Neuronal stem cell (in vitro differentiated cells): ENCODE measurements around the gene EBF4.

Experiments used
- DNase-seq: peaks from one replicate; pipeline ENCODE4 v3.0.0-alpha.2; 2013; ENCODE audit warnings: low spot score
- H2AFZ ChIP-seq: one replicate; pipeline ENCODE4 v1.6.1; 2013; ENCODE audit warnings: mild to moderate bottlenecking, low read length, inconsistent platforms
- H2AK5ac ChIP-seq: 2 replicates; pipeline ENCODE4 v1.6.1; 2013; ENCODE audit warnings: low read depth, mild to moderate bottlenecking, inconsistent platforms, low read length, moderate library complexity, mixed read lengths
- H2BK120ac ChIP-seq: 2 replicates; pipeline ENCODE4 v1.6.1; 2013; ENCODE audit warnings: low read depth, mild to moderate bottlenecking, inconsistent platforms, low read length, moderate library complexity, mixed read lengths
- H2BK12ac ChIP-seq: one replicate; pipeline ENCODE4 v1.6.1; 2013; ENCODE audit warnings: low read length, inconsistent platforms
- H2BK15ac ChIP-seq: 2 replicates; pipeline ENCODE4 v1.6.1; 2013; ENCODE audit warnings: mild to moderate bottlenecking, low read length, inconsistent platforms, mixed read lengths
- H2BK5ac ChIP-seq: one replicate; pipeline ENCODE4 v1.6.1; 2013; ENCODE audit warnings: inconsistent platforms, mild to moderate bottlenecking, low read length, moderate library complexity
- H3K14ac ChIP-seq: one replicate; pipeline ENCODE4 v1.6.1; 2013; ENCODE audit warnings: low read length, inconsistent platforms
- H3K18ac ChIP-seq: 2 replicates; pipeline ENCODE4 v1.6.1; 2013; ENCODE audit warnings: low read length, inconsistent platforms
- H3K23ac ChIP-seq: 2 replicates; pipeline ENCODE4 v1.6.1; 2013; ENCODE audit warnings: low read depth, mild to moderate bottlenecking, mixed read lengths, low read length, inconsistent platforms; ENCODE audit not compliant: poor library complexity
- H3K27ac ChIP-seq: replicated peaks from 3 replicates; pipeline ENCODE4 v1.5.1; 2013; ENCODE audit warnings: low read length, inconsistent platforms
- H3K27me3 ChIP-seq, 3 experiments: 2 replicates each; pipeline ENCODE4 v1.6.1; 2013; ENCODE audit warnings: low read length in 3 of 3, mild to moderate bottlenecking in 2 of 3, inconsistent platforms in 1 of 3, low read depth in 1 of 3, mixed read lengths in 1 of 3, moderate library complexity in 1 of 3; ENCODE audit not compliant: control insufficient read depth in 3 of 3, insufficient read depth in 3 of 3
- H3K36me3 ChIP-seq, 2 donors: replicated peaks in 1 of 2; 2 replicates each; pipeline ENCODE4 v1.6.1; 2013; ENCODE audit warnings: low read length in 2 of 2; ENCODE audit not compliant: control insufficient read depth in 2 of 2, insufficient read depth in 2 of 2
- H3K4ac ChIP-seq: 2 replicates; pipeline ENCODE4 v1.6.1; 2013; ENCODE audit warnings: inconsistent platforms, mild to moderate bottlenecking, low read length, moderate library complexity
- H3K4me1 ChIP-seq, 2 donors: 1 replicate in 1 of 2; 2 replicates in 1 of 2; pipeline ENCODE4 v1.6.1; 2013; ENCODE audit warnings: low read length in 2 of 2, low read depth in 1 of 2; ENCODE audit not compliant: control insufficient read depth in 2 of 2, insufficient read depth in 1 of 2
- H3K4me2 ChIP-seq: one replicate; pipeline ENCODE4 v1.6.1; 2013; ENCODE audit warnings: mild to moderate bottlenecking, low read length, inconsistent platforms; ENCODE audit not compliant: insufficient read depth, poor library complexity, severe bottlenecking
- H3K4me3 ChIP-seq, 2 donors: 2 replicates each; pipeline ENCODE4 v1.5.1; 2013; ENCODE audit warnings: low read length in 2 of 2, mild to moderate bottlenecking in 2 of 2, inconsistent platforms in 1 of 2, moderate library complexity in 1 of 2
- H3K79me1 ChIP-seq: one replicate; pipeline ENCODE4 v1.6.1; 2013; ENCODE audit warnings: low read depth, mild to moderate bottlenecking, inconsistent platforms, low read length, moderate library complexity
- H3K9ac ChIP-seq: one replicate; pipeline ENCODE4 v1.6.1; 2013; ENCODE audit warnings: mild to moderate bottlenecking, low read depth, low read length, inconsistent platforms; ENCODE audit not compliant: poor library complexity
- H3K9me3 ChIP-seq, 2 donors: replicated peaks in 1 of 2; 2 replicates each; pipeline versions ENCODE3 to v1.6.1; 2013; ENCODE audit warnings: low read length in 2 of 2, mild to moderate bottlenecking in 2 of 2, inconsistent platforms in 1 of 2, low read depth in 1 of 2, mixed read lengths in 1 of 2, moderate library complexity in 1 of 2; ENCODE audit not compliant: control insufficient read depth in 2 of 2, insufficient read depth in 1 of 2
- H4K8ac ChIP-seq: one replicate; pipeline ENCODE4 v1.6.1; 2013; ENCODE audit warnings: low read depth, mild to moderate bottlenecking, inconsistent platforms, low read length, moderate library complexity
- H4K91ac ChIP-seq: one replicate; pipeline ENCODE4 v1.6.1; 2013; ENCODE audit warnings: low read length, low read depth, mild to moderate bottlenecking, inconsistent platforms; ENCODE audit not compliant: poor library complexity
- WGBS, 2 donors: extraction: QIAGEN DNeasy Blood & Tissue Kit; methylation state at CpG; one replicate each; pipeline ENCODE4 v1.1.7; 2013; ENCODE audit warnings: missing lambda C conversion rate in 2 of 2, mixed read lengths in 1 of 2; ENCODE audit not compliant: insufficient read length in 2 of 2, insufficient replicate concordance in 1 of 2; ENCODE audit errors: extremely low coverage in 2 of 2; 5-methylcytosine and 5-hydroxymethylcytosine counted together

EBF4 gene

GRCh38 chr20:2700913-2701620 lies 8.5 kb downstream of the EBF4 start:
- no CpG with 5 or more reads among the region's 9 CpGs for WGBS, 2 donors

DNA sequence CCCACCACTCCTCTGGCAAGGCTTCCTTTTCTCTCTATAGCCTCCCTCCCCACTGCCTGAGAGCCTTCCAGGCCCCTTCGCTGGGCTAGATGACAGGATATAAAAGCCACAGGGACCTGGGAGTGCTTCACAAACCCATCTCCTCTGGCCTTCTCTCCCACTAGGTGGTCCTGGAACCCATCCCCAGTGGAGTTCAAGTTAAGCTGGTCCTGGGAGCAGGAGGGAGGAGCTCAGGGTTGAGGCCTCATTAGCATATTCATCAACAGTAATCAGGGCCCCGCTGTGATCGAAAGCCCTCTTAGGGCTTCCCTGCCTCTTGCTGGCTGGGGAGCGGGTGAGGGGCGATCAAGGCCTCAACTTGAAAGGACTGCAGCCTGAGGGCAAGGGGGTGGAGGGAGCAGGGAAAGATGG lies 9.1 kb downstream of the EBF4 start:
- Histone ChIP-seq H2BK15ac (no peak overlapping the region), H2AK5ac (no peak overlapping the region), H3K27me3 (peaks cover 0 to 12% (median 9%) of the 10 kb centered on the region in 3 experiments), H3K18ac (no peak overlapping the region), H3K14ac (no peak overlapping the region), H2BK5ac (no peak overlapping the region), H3K4me2 (no peak overlapping the region), H3K4me1 (peaks cover 5 to 6% of the 10 kb centered on the region in 2 donors), H3K9ac (no peak overlapping the region), H3K23ac (no peak overlapping the region), H2BK120ac (no peak overlapping the region), H3K79me1 (no peaks in the 10 kb centered on the region), H4K8ac (no peak overlapping the region), H3K4ac (no peak overlapping the region), H4K91ac (no peak overlapping the region), H2AFZ (no peak overlapping the region), H3K36me3 (no peaks in the 10 kb centered on the region), H2BK12ac (no peak overlapping the region), H3K4me3 (no peak overlapping the region), H3K27ac (no peak overlapping the region), H3K9me3 (peaks cover 0 to 3% of the 10 kb centered on the region in 2 donors)
- no peak for DNase-seq
- no CpG with 5 or more reads among the region's 5 CpGs for WGBS, 2 donors

More at GRCh38 chr20:2700913-2701620, 8.5 kb downstream of the EBF4 start:
- Histone ChIP-seq H3K9ac (no peak overlapping the region), H3K18ac (no peak overlapping the region), H3K9me3 (peaks cover 0 to 2% of the 10 kb centered on the region in 2 donors), H3K4me1 (peaks cover 4 to 5% of the 10 kb centered on the region in 2 donors), H3K27ac (no peak overlapping the region), H3K4me3 (no peak overlapping the region), H2AFZ (no peak overlapping the region), H3K4me2 (no peak overlapping the region), H3K4ac (no peak overlapping the region), H2BK5ac (no peak overlapping the region), H2BK15ac (no peak overlapping the region), H3K27me3 (peaks cover 0 to 16% (median 9%) of the 10 kb centered on the region in 3 experiments), H2AK5ac (no peak overlapping the region), H4K91ac (no peak overlapping the region), H4K8ac (no peak overlapping the region), H3K14ac (no peak overlapping the region), H2BK12ac (no peak overlapping the region), H3K36me3 (no peaks in the 10 kb centered on the region), H3K23ac (no peak overlapping the region), H2BK120ac (no peak overlapping the region), H3K79me1 (no peaks in the 10 kb centered on the region)
- no peak for DNase-seq

GRCh38 chr20:2703716-2704475 lies 11.3 kb downstream of the EBF4 start:
- no peak overlapping the region for H2BK15ac ChIP-seq
- peaks cover 0 to 9% (median 5%) of the 10 kb centered on the region in 3 experiments for H3K27me3 ChIP-seq
- no peak for DNase-seq

More at GRCh38 chr20:2703716-2704475, 11.3 kb downstream of the EBF4 start:
- Histone ChIP-seq H3K4me1 (peaks cover 0 to 22% of the 10 kb centered on the region in 2 donors), H2AFZ (no peak overlapping the region), H3K4me3 (no peak overlapping the region), H3K18ac (no peak overlapping the region), H2BK12ac (no peak overlapping the region), H4K91ac (no peak overlapping the region), H3K27ac (no peak overlapping the region), H3K9me3 (peaks cover 0 to 4% of the 10 kb centered on the region in 2 donors), H3K23ac (no peak overlapping the region), H3K36me3 (no peaks in the 10 kb centered on the region), H3K4me2 (no peak overlapping the region), H2AK5ac (no peak overlapping the region), H2BK120ac (no peak overlapping the region), H2BK5ac (no peak overlapping the region), H3K9ac (no peak overlapping the region), H3K4ac (no peak overlapping the region), H3K79me1 (no peaks in the 10 kb centered on the region), H3K14ac (no peak overlapping the region), H4K8ac (no peak overlapping the region)
- WGBS, 2 donors, result no CpG with 5 or more reads among the region's 8 CpGs
